Right lobe of liver (tissue), 4 donors: ENCODE results near the gene FOXP1.

ENCODE experiments used
- CTCF ChIP-seq, 4 donors: fragments of 200-600 bp in 3 of 4; fragments of 450-650 bp in 1 of 4; IDR thresholded peaks; one replicate each; pipeline versions ENCODE4 v1.5.1 to v1.8.0; 2016 to 2022; ENCODE audit warnings: antibody characterized with exemption in 4 of 4, mild to moderate bottlenecking in 2 of 4
- POLR2A ChIP-seq: fragments of 450-650 bp; IDR thresholded peaks from one replicate; pipeline ENCODE4 v1.6.1; 2017; ENCODE audit warnings: antibody characterized with exemption, mild to moderate bottlenecking
- donor health status: DM: no; HTN: no; CAD: no.
- donor health status: DM: no; HTN: no; CAD: no.
- donor health status: DM: no; HTN: yes; CAD: no.

- no peak for TF ChIP-seq POLR2A
- TF ChIP-seq CTCF (IDR thresholded peaks at IDR 0.05), result no peak
Observed at GRCh38 chr3:71134521-71134920, 449.0 kb downstream of the FOXP1 start.
